A549 (cell line): Measurements from ENCODE around the gene NUP42. TPM values are rescaled to one million over a fixed set of nuclear protein-coding genes. Genes with fewer than 3 reads are reported as not detected.

ENCODE experiments used
- ATAC-seq, 2 experiments: fragments of 200-7000 bp in 1 of 2; fragments of >200 bp in 1 of 2; cut with Nextera tagmentation in 1 of 2; cut with Tn5 transposase in 1 of 2; 3 replicates each; pipeline versions ENCODE4 v1.8.0 to v1.9.1; 2018 to 2020; ENCODE audit warnings: mild to moderate bottlenecking in 1 of 2, moderate library complexity in 1 of 2
- CTCF ChIA-PET: fragments of 300-600 bp; sonication (Branson Sonifier 250); formaldehyde crosslinking; extraction: SDS; loops from one replicate; lab custom pipeline; 2021; ENCODE audit warnings: antibody characterized with exemption, inconsistent platforms; lab: Yijun Ruan, JAX
- POLR2A ChIA-PET: fragments of 350-600 bp; formaldehyde crosslinking; extraction: SDS; loops from one replicate; lab custom pipeline; 2021; ENCODE audit warnings: antibody characterized with exemption, inconsistent platforms; lab: Yijun Ruan, JAX
- DNase-seq, 2 experiments: peaks; one replicate each; pipeline versions ENCODE4 v3.0.0 to v3.0.0-alpha.2; 2011 to 2016; ENCODE audit warnings: low read depth in 1 of 2, low spot score in 1 of 2
- FAIRE-seq: peaks from 2 replicates; lab custom pipeline; 2011; peaks lifted over from hg19 to GRCh38; lab: Jason Lieb, UNC
- H3K27ac ChIP-seq, 2 experiments: fragments of >200 bp; sonication (Bioruptor Twin); formaldehyde crosslinking; 3 replicates each; pipeline ENCODE4 v1.5.1; 2016 to 2017
- H3K4me1 ChIP-seq: fragments of >200 bp; sonication (Bioruptor Twin); formaldehyde crosslinking; 3 replicates; pipeline ENCODE4 v1.6.1; 2016
- H3K4me2 ChIP-seq: fragments of >200 bp; sonication (Bioruptor Twin); formaldehyde crosslinking; 3 replicates; pipeline ENCODE4 v1.6.1; 2016
- H3K4me3 ChIP-seq: fragments of >200 bp; sonication (Bioruptor Twin); formaldehyde crosslinking; 3 replicates; pipeline ENCODE4 v1.5.1; 2016
- H3K9me3 ChIP-seq: fragments of >200 bp; sonication (Bioruptor Twin); formaldehyde crosslinking; 3 replicates; pipeline ENCODE4 v1.6.1; 2016
- CBX8 ChIP-seq: fragments of 200-600 bp; sonication (generic); IDR thresholded peaks from 2 replicates; pipeline ENCODE4 v1.6.1; 2016
- CEBPB ChIP-seq, 2 experiments: fragments of >200 bp in 1 of 2; sonication (Bioruptor Twin) in 1 of 2; formaldehyde crosslinking in 1 of 2; IDR thresholded peaks; 2 replicates each; pipeline ENCODE4 v1.6.1; 2012 to 2016
- EHF ChIP-seq: fragments of 250-450 bp; sonication (Bioruptor Pico); IDR thresholded peaks from 2 replicates; pipeline ENCODE4 v1.5.0; 2020; ENCODE audit warnings: mild to moderate bottlenecking
- EHMT2 ChIP-seq: fragments of 200-600 bp; sonication (generic); IDR thresholded peaks from 2 replicates; pipeline ENCODE4 v1.6.1; 2016; ENCODE audit warnings: antibody characterized with exemption, low read depth, mild to moderate bottlenecking, moderate library complexity
- EP300 ChIP-seq, 2 experiments: fragments of >200 bp; sonication (Bioruptor Twin); formaldehyde crosslinking; IDR thresholded peaks; 2 replicates in 1 of 2; 3 replicates in 1 of 2; pipeline ENCODE4 v1.6.1; 2016 to 2017
- FOSB ChIP-seq: fragments of 250-450 bp; sonication (Bioruptor Pico); IDR thresholded peaks from 2 replicates; pipeline ENCODE4 v1.5.0; 2020; ENCODE audit warnings: mild to moderate bottlenecking, moderate library complexity
- FOXS1 ChIP-seq: fragments of 250-450 bp; sonication (Bioruptor Pico); IDR thresholded peaks from 2 replicates; pipeline ENCODE4 v1.5.0; 2020; ENCODE audit warnings: mild to moderate bottlenecking, moderate library complexity
- HEYL ChIP-seq: fragments of 250-450 bp; sonication (Bioruptor Pico); IDR thresholded peaks from 2 replicates; pipeline ENCODE4 v1.8.0; 2021; ENCODE audit warnings: mild to moderate bottlenecking, moderate library complexity
- HOXA7 ChIP-seq: fragments of 250-450 bp; sonication (Bioruptor Pico); IDR thresholded peaks from 2 replicates; pipeline ENCODE4 v1.5.0; 2020; ENCODE audit warnings: mild to moderate bottlenecking, moderate library complexity
- HOXB13 ChIP-seq: fragments of 250-450 bp; sonication (Bioruptor Pico); IDR thresholded peaks from 2 replicates; pipeline ENCODE4 v1.5.0; 2020; ENCODE audit warnings: low read depth, mild to moderate bottlenecking, moderate library complexity
- HOXB5 ChIP-seq: fragments of 250-450 bp; sonication (Bioruptor Pico); IDR thresholded peaks from 2 replicates; pipeline ENCODE4 v1.5.0; 2020; ENCODE audit warnings: mild to moderate bottlenecking, moderate library complexity
- JUN ChIP-seq, 2 experiments: fragments of >200 bp; sonication (Bioruptor Twin); formaldehyde crosslinking; IDR thresholded peaks; 2 replicates in 1 of 2; 3 replicates in 1 of 2; pipeline ENCODE4 v1.6.1; 2016 to 2017
- MAFK ChIP-seq: fragments of 450-650 bp; IDR thresholded peaks from 2 replicates; pipeline ENCODE4 v1.6.1; 2014; ENCODE audit not compliant: partially characterized antibody
- MAZ ChIP-seq: fragments of 150-350 bp; IDR thresholded peaks from 2 replicates; pipeline ENCODE4 v1.6.1; 2014; ENCODE audit warnings: antibody characterized with exemption, low read depth, low read length, borderline replicate concordance
- MYC ChIP-seq: IDR thresholded peaks from 2 replicates; pipeline ENCODE4 v1.6.1; 2012; ENCODE audit warnings: mild to moderate bottlenecking, inconsistent platforms, low read length, improper control_type of control experiment, borderline replicate concordance
- NPAS2 ChIP-seq: fragments of 250-450 bp; sonication (Bioruptor Pico); IDR thresholded peaks from 2 replicates; pipeline ENCODE4 v1.8.0; 2022; ENCODE audit warnings: mild to moderate bottlenecking, moderate library complexity, borderline replicate concordance
- NR3C1 ChIP-seq: fragments of >200 bp; sonication (Bioruptor Twin); formaldehyde crosslinking; IDR thresholded peaks from 3 replicates; pipeline ENCODE4 v1.6.1; 2017
- PHF8 ChIP-seq: fragments of 200-600 bp; sonication (generic); IDR thresholded peaks from 2 replicates; pipeline ENCODE4 v1.6.1; 2016; ENCODE audit warnings: low read depth, mild to moderate bottlenecking, antibody characterized with exemption, moderate library complexity, borderline replicate concordance
- POLR2A ChIP-seq: IDR thresholded peaks from 2 replicates; pipeline ENCODE4 v1.6.1; 2012; ENCODE audit warnings: mild to moderate bottlenecking, low read length
- POLR2AphosphoS2 ChIP-seq: conservative IDR thresholded peaks from 2 replicates; pipeline ENCODE4 v1.6.1; 2012; ENCODE audit warnings: low read length, improper control_type of control experiment, inconsistent platforms
- RAD21 ChIP-seq, 2 experiments: fragments of >200 bp in 1 of 2; sonication (Bioruptor Twin) in 1 of 2; formaldehyde crosslinking in 1 of 2; IDR thresholded peaks in 1 of 2; conservative IDR thresholded peaks in 1 of 2; 2 replicates in 1 of 2; 3 replicates in 1 of 2; pipeline ENCODE4 v1.6.1; 2012 to 2018; ENCODE audit warnings: inconsistent platforms in 1 of 2
- RCOR1 ChIP-seq: fragments of 150-350 bp; IDR thresholded peaks from 2 replicates; pipeline ENCODE4 v1.6.1; 2014; ENCODE audit warnings: antibody characterized with exemption, low read length, low read depth
- RFX5 ChIP-seq: fragments of 450-650 bp; IDR thresholded peaks from 2 replicates; pipeline ENCODE4 v1.7.1; 2014; ENCODE audit warnings: antibody characterized with exemption, mild to moderate bottlenecking, moderate library complexity
- RNF2 ChIP-seq: fragments of 200-600 bp; sonication (generic); IDR thresholded peaks from 2 replicates; pipeline ENCODE4 v1.6.1; 2016; ENCODE audit warnings: low read depth, mild to moderate bottlenecking, antibody characterized with exemption, moderate library complexity, borderline replicate concordance
- SREBF2 ChIP-seq: fragments of 450-650 bp; IDR thresholded peaks from 2 replicates; pipeline ENCODE4 v1.6.1; 2014; ENCODE audit warnings: mild to moderate bottlenecking, moderate library complexity
- ZFP36 ChIP-seq: fragments of 450-650 bp; IDR thresholded peaks from 2 replicates; pipeline ENCODE4 v1.6.1; 2014; ENCODE audit warnings: borderline replicate concordance; ENCODE audit not compliant: partially characterized antibody
- ZNF302 ChIP-seq: fragments of 250-450 bp; sonication (Bioruptor Pico); IDR thresholded peaks from 2 replicates; pipeline ENCODE4 v1.9.0; 2021; ENCODE audit warnings: inconsistent platforms, mild to moderate bottlenecking, moderate library complexity
- ZSCAN20 ChIP-seq: fragments of 250-450 bp; sonication (Bioruptor Pico); IDR thresholded peaks from 2 replicates; pipeline ENCODE4 v1.8.0; 2022; ENCODE audit warnings: mild to moderate bottlenecking, moderate library complexity
- WGBS: methylation state at CpG from one replicate; pipeline ENCODE4 v1.1.6; 2017; ENCODE audit errors: missing lambda C conversion rate; 5-methylcytosine and 5-hydroxymethylcytosine counted together
- polyA plus RNA-seq, 4 experiments: library from polyadenylated mRNA; depleted of rRNA in 3 of 4; stranded (reverse); fragments of >200 nt; fragmentation: RNase III in 1 of 4; extraction: RNeasy Plus Mini Kit Qiagen cat#74134 plus additional on column Dnase treatment in 1 of 4; gene quantifications; 2 replicates in 3 of 4; 3 replicates in 1 of 4; pipeline ENCODE4 v1.2.3, GENCODE V29; 2011 to 2017
- TF ChIP-seq, protein P1 (sequence below): fragments of 150-350 bp; IDR thresholded peaks from 2 replicates; pipeline ENCODE4 v1.6.1; 2014; ENCODE audit warnings: low read depth, mild to moderate bottlenecking, low read length

Gene NUP42
- polyA plus RNA-seq, 2 of the 4 experiments (the other 2 are of a cell fraction) = 26.5 to 27.7 TPM

DNA sequence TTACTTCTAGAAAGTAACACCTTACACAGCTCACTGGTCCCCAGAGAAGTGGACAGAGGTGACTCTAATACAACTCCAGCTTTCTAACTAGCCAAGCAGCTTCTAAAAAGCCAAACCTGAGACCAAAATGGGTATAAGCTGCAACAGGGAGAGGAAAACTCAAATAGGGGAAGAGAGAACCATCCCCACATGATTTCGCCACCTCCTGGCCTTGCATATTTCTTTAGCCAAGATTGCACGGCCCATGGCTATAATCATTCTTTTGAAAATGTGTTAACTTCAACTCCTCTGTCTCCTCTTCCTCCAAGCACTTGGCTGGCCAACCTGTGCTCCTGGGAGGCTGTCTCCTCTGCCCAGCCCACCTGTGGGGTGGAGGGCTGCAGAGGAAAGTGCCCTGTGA is 28.7 kb downstream of the NUP42 start:
- POLR2A ChIA-PET = no interaction called here
- Histone ChIP-seq H3K9me3 (no peaks in the 10 kb centered on the region), H3K4me1 (no peaks in the 10 kb centered on the region), H3K4me2 (no peak overlapping the region), H3K4me3 (no peak overlapping the region), H3K27ac (no peak overlapping the region)
- CTCF ChIA-PET = no interaction called here
- no peak for DNase-seq
- ATAC-seq = no peak
- no peak for FAIRE-seq
- TF ChIP-seq JUN (IDR thresholded peaks at IDR 0.05) = no peak
- no peak for TF ChIP-seq ZSCAN20
- TF ChIP-seq FOXS1 (CRISPR knock-in tag) = no peak
- TF ChIP-seq MYC = no peak
- TF ChIP-seq SREBF2 = no peak
- TF ChIP-seq RAD21 (conservative IDR thresholded peaks at IDR 0.05 in 1 of 2, IDR thresholded peaks at IDR 0.05 in 1 of 2) = no peak
- no peak for TF ChIP-seq NR3C1
- TF ChIP-seq, protein P1, sequence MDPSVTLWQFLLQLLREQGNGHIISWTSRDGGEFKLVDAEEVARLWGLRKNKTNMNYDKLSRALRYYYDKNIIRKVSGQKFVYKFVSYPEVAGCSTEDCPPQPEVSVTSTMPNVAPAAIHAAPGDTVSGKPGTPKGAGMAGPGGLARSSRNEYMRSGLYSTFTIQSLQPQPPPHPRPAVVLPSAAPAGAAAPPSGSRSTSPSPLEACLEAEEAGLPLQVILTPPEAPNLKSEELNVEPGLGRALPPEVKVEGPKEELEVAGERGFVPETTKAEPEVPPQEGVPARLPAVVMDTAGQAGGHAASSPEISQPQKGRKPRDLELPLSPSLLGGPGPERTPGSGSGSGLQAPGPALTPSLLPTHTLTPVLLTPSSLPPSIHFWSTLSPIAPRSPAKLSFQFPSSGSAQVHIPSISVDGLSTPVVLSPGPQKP = no peak
- TF ChIP-seq RFX5 = no peak
- no peak for TF ChIP-seq CBX8
- no peak for TF ChIP-seq MAFK
- 72% methylated on average over 2 of the region's 2 CpGs for WGBS

GRCh38 chr7:23211589-23211988 is 29.7 kb downstream of the NUP42 start:
- Histone ChIP-seq H3K4me1 (no peaks in the 10 kb centered on the region), H3K27ac (no peak overlapping the region), H3K9me3 (no peaks in the 10 kb centered on the region), H3K4me3 (no peak overlapping the region), H3K4me2 (no peak overlapping the region)
- WGBS = 68% methylated on average over 11 of the region's 11 CpGs
- ATAC-seq (no peak), FAIRE-seq (no peak), DNase-seq (no peak)
- ChIA-PET CTCF (interaction anchor here (1.3 to 1.7 kb wide), 3 partner anchors 9 to 62 kb away, joined by 3 to 5 read pairs (median 4); no protein-coding TSS in a partner anchor), POLR2A (no interaction called here)
- TF ChIP-seq NR3C1 (no peak), RCOR1 (no peak), NPAS2 (CRISPR knock-in tag) (no peak), RFX5 (no peak), ZSCAN20 (no peak), EHMT2 (no peak), POLR2AphosphoS2 (no peak)

DNA sequence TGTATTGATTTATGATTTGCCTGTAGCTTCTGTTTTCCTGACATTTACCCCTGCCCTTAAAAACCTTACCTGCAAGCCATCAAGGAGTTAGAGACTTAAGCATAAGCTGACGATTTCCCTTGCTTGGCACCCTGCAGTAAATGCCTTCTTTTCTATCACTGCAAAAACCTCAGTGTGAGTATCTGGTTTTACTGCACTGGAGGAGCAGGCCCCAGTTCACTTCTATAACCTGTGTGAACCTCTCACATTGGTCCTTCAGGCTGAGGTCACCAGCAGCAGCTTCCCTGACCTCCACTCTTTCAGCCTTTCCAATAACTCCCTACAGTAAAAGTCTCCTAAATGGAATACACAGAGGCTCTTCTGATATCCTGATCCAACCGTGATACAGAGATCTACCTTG is 30.5 kb downstream of the NUP42 start:
- CTCF ChIA-PET = interaction anchor here (1.2 to 1.7 kb wide), 4 partner anchors 9 to 324 kb away, joined by 3 to 5 read pairs (median 4); no protein-coding TSS in a partner anchor
- ATAC-seq (no peak), DNase-seq (no peak)
- Histone ChIP-seq H3K4me3 (no peak overlapping the region), H3K4me2 (no peak overlapping the region), H3K9me3 (no peaks in the 10 kb centered on the region), H3K27ac (no peak overlapping the region)
- POLR2A ChIA-PET = no interaction called here
- no peak for TF ChIP-seq CEBPB (IDR thresholded peaks at IDR 0.05)
- no peak for TF ChIP-seq RNF2
- TF ChIP-seq CBX8 = no peak
- TF ChIP-seq ZFP36 = no peak
- TF ChIP-seq HEYL (CRISPR knock-in tag) = no peak
- no peak for TF ChIP-seq EHF (CRISPR knock-in tag)
- TF ChIP-seq EP300 (IDR thresholded peaks at IDR 0.05) = no peak
- no peak for TF ChIP-seq ZSCAN20
- TF ChIP-seq PHF8 = no peak
- TF ChIP-seq HOXA7 (CRISPR knock-in tag) = no peak
- no peak for TF ChIP-seq POLR2AphosphoS2
- TF ChIP-seq FOSB (CRISPR knock-in tag) = no peak
- no peak for TF ChIP-seq ZNF302 (CRISPR knock-in tag)
- no peak for TF ChIP-seq MAZ
- TF ChIP-seq HOXB5 (CRISPR knock-in tag) = no peak
- no peak for TF ChIP-seq HOXB13 (CRISPR knock-in tag)
- TF ChIP-seq POLR2A = no peak
- TF ChIP-seq MYC = no peak
- TF ChIP-seq, all 56 proteins: peak for 0
- FAIRE-seq = no peak
- 87% methylated on average over 2 of the region's 2 CpGs for WGBS
- H3K4me1 ChIP-seq = no peaks in the 10 kb centered on the region
